Lower lobe of right lung (tissue), 2 donors: ENCODE measurements around the gene IL3. TPM values are rescaled to one million over a fixed set of nuclear protein-coding genes. Genes with fewer than 3 reads are reported as not detected.

Source experiments
- ATAC-seq, 2 donors: fragments of 200-7000 bp; cut with Tn5 transposase; one replicate each; pipeline ENCODE4 v1.9.1; 2020 to 2022; ENCODE audit warnings: mild to moderate bottlenecking in 2 of 2, moderate library complexity in 2 of 2
- DNase-seq: peaks from one replicate; pipeline ENCODE4 v3.0.0-alpha.2; 2020
- H3K27ac ChIP-seq: fragments of 200-600 bp; one replicate; pipeline ENCODE4 v1.8.0; 2022
- H3K27me3 ChIP-seq: fragments of 200-600 bp; one replicate; pipeline ENCODE4 v1.8.0; 2022; ENCODE audit warnings: low read depth
- H3K36me3 ChIP-seq: fragments of 200-600 bp; one replicate; pipeline ENCODE4 v1.8.0; 2022; ENCODE audit warnings: mild to moderate bottlenecking
- H3K4me1 ChIP-seq: fragments of 200-600 bp; one replicate; pipeline ENCODE4 v1.8.0; 2022
- H3K4me3 ChIP-seq: fragments of 200-600 bp; one replicate; pipeline ENCODE4 v1.8.0; 2022; ENCODE audit warnings: mild to moderate bottlenecking
- H3K9me3 ChIP-seq: fragments of 200-600 bp; one replicate; pipeline ENCODE4 v1.8.0; 2022
- intact Hi-C: fragments of 100-400 bp; cut with DNase I; formaldehyde crosslinking; loops from one replicate; pipeline ENCODE4 v1.11.0; 2022
- total RNA-seq: library from RNA; stranded (reverse); fragmentation: NEBNext Ultra II Directional; extraction: Animal tissue kit (Norgen Biotek cat#: 25700); gene quantifications from one replicate; pipeline ENCODE4 v1.2.1, GENCODE V29; 2021
- TF ChIP-seq, protein P1 (sequence below): fragments of 200-600 bp; IDR thresholded peaks from one replicate; pipeline ENCODE4 v1.8.0; 2022; ENCODE audit warnings: antibody characterized with exemption, mild to moderate bottlenecking
- donor health status: DM: no; HTN: yes; CAD: no; lungs with severe emphysema.

The IL3 gene
- total RNA-seq, 1 donor from 2014 or later, result not detected

DNA sequence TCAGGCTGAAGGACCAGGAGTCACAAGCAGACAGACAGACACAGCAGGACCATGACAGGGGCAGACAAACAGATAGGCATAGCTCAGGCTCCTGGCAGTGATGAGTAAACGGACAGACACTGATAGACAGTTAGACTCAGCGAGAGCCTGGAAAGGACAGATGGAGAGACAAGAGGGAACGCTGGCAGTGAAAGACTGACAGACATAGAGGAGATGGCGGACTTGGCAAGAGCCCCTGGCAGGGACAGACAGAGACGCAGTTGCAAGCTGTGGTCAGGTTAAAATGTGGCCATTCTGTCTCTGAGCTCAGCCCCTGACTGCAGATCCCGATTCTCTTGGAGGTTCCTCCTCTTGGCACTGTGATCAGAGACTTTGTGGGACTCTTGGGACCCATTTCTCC is 26.7 kb downstream of the IL3 start:
- Histone ChIP-seq H3K27me3 (no peaks in the 10 kb centered on the region), H3K4me3 (no peak overlapping the region), H3K4me1 (peaks cover 18% of the 10 kb centered on the region), H3K27ac (no peak overlapping the region), H3K36me3 (no peaks in the 10 kb centered on the region), H3K9me3 (no peaks in the 10 kb centered on the region)
- ATAC-seq (no peak), DNase-seq (no peak)
- intact Hi-C loops, result no loop called here
- TF ChIP-seq, protein P1, sequence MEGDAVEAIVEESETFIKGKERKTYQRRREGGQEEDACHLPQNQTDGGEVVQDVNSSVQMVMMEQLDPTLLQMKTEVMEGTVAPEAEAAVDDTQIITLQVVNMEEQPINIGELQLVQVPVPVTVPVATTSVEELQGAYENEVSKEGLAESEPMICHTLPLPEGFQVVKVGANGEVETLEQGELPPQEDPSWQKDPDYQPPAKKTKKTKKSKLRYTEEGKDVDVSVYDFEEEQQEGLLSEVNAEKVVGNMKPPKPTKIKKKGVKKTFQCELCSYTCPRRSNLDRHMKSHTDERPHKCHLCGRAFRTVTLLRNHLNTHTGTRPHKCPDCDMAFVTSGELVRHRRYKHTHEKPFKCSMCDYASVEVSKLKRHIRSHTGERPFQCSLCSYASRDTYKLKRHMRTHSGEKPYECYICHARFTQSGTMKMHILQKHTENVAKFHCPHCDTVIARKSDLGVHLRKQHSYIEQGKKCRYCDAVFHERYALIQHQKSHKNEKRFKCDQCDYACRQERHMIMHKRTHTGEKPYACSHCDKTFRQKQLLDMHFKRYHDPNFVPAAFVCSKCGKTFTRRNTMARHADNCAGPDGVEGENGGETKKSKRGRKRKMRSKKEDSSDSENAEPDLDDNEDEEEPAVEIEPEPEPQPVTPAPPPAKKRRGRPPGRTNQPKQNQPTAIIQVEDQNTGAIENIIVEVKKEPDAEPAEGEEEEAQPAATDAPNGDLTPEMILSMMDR, result no peak

GRCh38 chr5:132087661-132088060 is 27.2 kb downstream of the IL3 start:
- Histone ChIP-seq H3K27ac (no peak overlapping the region), H3K36me3 (no peaks in the 10 kb centered on the region), H3K4me3 (no peak overlapping the region), H3K27me3 (no peaks in the 10 kb centered on the region), H3K4me1 (peaks cover 18% of the 10 kb centered on the region), H3K9me3 (no peaks in the 10 kb centered on the region)
- ATAC-seq, result no peak
- TF ChIP-seq, protein P1, result no peak
- DNase-seq, result no peak
- intact Hi-C loops, result no loop called here

DNA sequence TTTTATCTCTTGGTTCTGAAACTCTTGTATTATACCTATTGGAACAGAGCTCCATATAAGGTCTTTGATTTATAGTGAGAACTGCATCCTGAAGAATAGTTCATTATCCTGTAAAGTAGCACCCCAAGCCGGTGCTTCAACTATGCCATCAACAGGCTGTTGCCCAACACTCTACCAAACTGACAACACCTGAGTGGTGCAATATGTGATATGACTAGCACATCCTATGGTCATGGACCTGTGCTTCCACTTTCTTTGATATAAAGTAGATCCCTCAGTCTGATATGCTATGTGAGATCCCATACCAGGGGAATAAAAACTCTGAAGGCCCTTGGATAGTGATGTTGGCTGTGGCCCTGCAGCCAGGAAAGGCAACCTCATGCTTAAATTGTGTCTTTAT is 28.9 kb downstream of the IL3 start:
- DNase-seq (no peak), ATAC-seq (no peak)

DNA sequence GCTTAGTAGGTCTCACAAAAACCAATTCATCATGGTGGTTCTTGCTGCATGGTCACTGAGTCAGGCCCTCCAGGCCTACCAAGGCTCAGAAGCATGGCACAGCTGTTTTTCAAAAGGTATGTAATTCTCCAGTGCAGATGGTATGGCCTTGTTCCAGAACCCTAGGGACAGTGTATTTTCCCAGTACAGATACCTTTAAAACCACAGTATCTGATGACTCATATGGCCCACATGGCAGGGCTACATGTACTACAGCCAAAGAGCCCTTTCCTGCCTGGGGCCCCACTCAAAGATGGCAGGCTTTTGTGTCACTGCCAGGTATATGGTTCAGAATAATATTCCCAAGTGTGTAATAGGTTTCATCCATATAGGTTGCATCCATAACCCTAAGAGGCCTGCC is 29.7 kb downstream of the IL3 start:
- DNase-seq, result no peak
- H3K9me3 ChIP-seq, result no peaks in the 10 kb centered on the region
- TF ChIP-seq, protein P1, result no peak
- intact Hi-C loops, result no loop called here
- no peaks in the 10 kb centered on the region for H3K36me3 ChIP-seq
- H3K27ac ChIP-seq, result no peak overlapping the region
- H3K4me1 ChIP-seq, result peaks cover 25% of the 10 kb centered on the region
- no peak for ATAC-seq
- no peak overlapping the region for H3K4me3 ChIP-seq
- no peaks in the 10 kb centered on the region for H3K27me3 ChIP-seq

More for the DNA sequence above, 28.9 kb downstream of the IL3 start:
- Histone ChIP-seq H3K4me1 (peaks cover 18% of the 10 kb centered on the region), H3K27ac (no peak overlapping the region), H3K36me3 (no peaks in the 10 kb centered on the region), H3K4me3 (no peak overlapping the region), H3K9me3 (no peaks in the 10 kb centered on the region), H3K27me3 (no peaks in the 10 kb centered on the region)
- intact Hi-C loops, result no loop called here
- TF ChIP-seq, protein P1, result no peak

DNA sequence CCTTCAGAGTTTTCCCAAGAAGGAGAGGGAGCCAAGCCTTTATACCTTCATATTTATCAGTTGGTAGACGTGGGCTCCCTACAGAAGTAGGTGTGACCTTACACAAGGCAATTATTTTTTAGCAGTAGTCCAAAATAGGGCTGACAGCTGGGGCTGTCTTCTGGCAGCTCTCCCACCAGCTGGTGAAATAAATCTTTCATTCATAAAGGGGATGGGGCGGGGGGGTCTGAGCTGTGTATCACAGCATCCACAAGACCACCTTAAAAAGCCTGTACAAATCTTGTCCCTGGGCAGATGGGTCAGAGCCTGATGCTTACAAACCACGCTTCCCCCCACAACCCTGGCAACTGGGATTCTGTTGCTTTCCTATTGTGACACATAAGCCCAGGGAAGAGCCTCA is 32.8 kb downstream of the IL3 start:
- Histone ChIP-seq H3K9me3 (no peaks in the 10 kb centered on the region), H3K4me3 (no peak overlapping the region), H3K36me3 (no peaks in the 10 kb centered on the region), H3K27ac (no peak overlapping the region), H3K4me1 (peaks cover 14% of the 10 kb centered on the region), H3K27me3 (no peaks in the 10 kb centered on the region)
- DNase-seq (no peak), ATAC-seq (no peak)
- TF ChIP-seq, protein P1, result no peak
- intact Hi-C loops, result no loop called here
